IMR-90 (cell line): ENCODE results near the gene PREP. TPM values are rescaled to one million over a fixed set of nuclear protein-coding genes. Genes with fewer than 3 reads are reported as not detected.

Experiments
- ATAC-seq: fragments of 200-7000 bp; cut with Tn5 transposase; 2 replicates; pipeline ENCODE4 v1.9.1; 2020; ENCODE audit warnings: low read depth, mild to moderate bottlenecking, moderate library complexity
- BruUV-seq: library from RNA; stranded (reverse); fragments of 400-500 nt; replicated peaks from 2 replicates; lab custom pipeline; 2021; lab: Mats Ljungman, UMichigan
- CTCF ChIA-PET: fragments of 300-600 bp; formaldehyde crosslinking; extraction: SDS; loops from one replicate; lab custom pipeline; 2021; ENCODE audit warnings: antibody characterized with exemption; lab: Yijun Ruan, JAX
- POLR2A ChIA-PET: fragments of 300-600 bp; sonication (Branson Sonifier 250); formaldehyde crosslinking; loops from one replicate; lab custom pipeline; 2022; ENCODE audit warnings: antibody characterized with exemption; ENCODE audit not compliant: unreplicated experiment; lab: Charles Lee
- DNase-seq: peaks from one replicate; pipeline ENCODE4 v3.0.0; 2013
- H2AFZ ChIP-seq: replicated peaks from 2 replicates; pipeline ENCODE3; 2013; ENCODE audit warnings: low read length, mild to moderate bottlenecking; ENCODE audit not compliant: poor library complexity
- H2AK5ac ChIP-seq: 2 replicates; pipeline ENCODE4 v1.6.1; 2013; ENCODE audit warnings: low read depth, low read length, inconsistent platforms
- H2AK9ac ChIP-seq: replicated peaks from 2 replicates; pipeline ENCODE3; 2013; ENCODE audit warnings: mild to moderate bottlenecking, low read depth, low read length, moderate library complexity; ENCODE audit not compliant: poor library complexity
- H2BK120ac ChIP-seq: 2 replicates; pipeline ENCODE4 v1.6.1; 2013; ENCODE audit warnings: low read depth, low read length, inconsistent platforms
- H2BK15ac ChIP-seq: 3 replicates; pipeline ENCODE4 v1.6.1; 2013; ENCODE audit warnings: low read depth, low read length, inconsistent platforms
- H2BK20ac ChIP-seq: 2 replicates; pipeline ENCODE4 v1.6.1; 2013; ENCODE audit warnings: low read depth, mild to moderate bottlenecking, inconsistent platforms, low read length, moderate library complexity
- H2BK5ac ChIP-seq: 2 replicates; pipeline ENCODE4 v1.6.1; 2013; ENCODE audit warnings: mild to moderate bottlenecking, low read depth, low read length, inconsistent platforms; ENCODE audit not compliant: poor library complexity, severe bottlenecking
- H3K14ac ChIP-seq: replicated peaks from 2 replicates; pipeline ENCODE4 v1.6.1; 2013; ENCODE audit warnings: low read depth, low read length, inconsistent platforms
- H3K18ac ChIP-seq: 2 replicates; pipeline ENCODE4 v1.6.1; 2013; ENCODE audit warnings: low read depth, low read length, control low read depth
- H3K23ac ChIP-seq: 2 replicates; pipeline ENCODE4 v1.6.1; 2013; ENCODE audit warnings: low read depth, low read length, inconsistent platforms
- H3K27ac ChIP-seq: 2 replicates; pipeline ENCODE4 v1.5.1; 2013; ENCODE audit warnings: mild to moderate bottlenecking, control low read depth, low read length; ENCODE audit not compliant: insufficient read depth
- H3K27me3 ChIP-seq: 2 replicates; pipeline ENCODE4 v1.6.1; 2013; ENCODE audit warnings: low read length; ENCODE audit not compliant: control insufficient read depth, insufficient read depth
- H3K36me3 ChIP-seq: 2 replicates; pipeline ENCODE4 v1.6.1; 2013; ENCODE audit warnings: low read length, mixed read lengths; ENCODE audit not compliant: control insufficient read depth, insufficient read depth
- H3K4ac ChIP-seq: 2 replicates; pipeline ENCODE4 v1.6.1; 2013; ENCODE audit warnings: low read depth, low read length, inconsistent platforms
- H3K4me1 ChIP-seq: 2 replicates; pipeline ENCODE4 v1.6.1; 2013; ENCODE audit warnings: low read length, mixed read lengths; ENCODE audit not compliant: control insufficient read depth, insufficient read depth
- H3K4me2 ChIP-seq: 2 replicates; pipeline ENCODE4 v1.6.1; 2013; ENCODE audit warnings: low read depth, mild to moderate bottlenecking, control low read depth, low read length, moderate library complexity
- H3K4me3 ChIP-seq: 2 replicates; pipeline ENCODE4 v1.5.1; 2013; ENCODE audit warnings: low read depth, mild to moderate bottlenecking, control low read depth, low read length, moderate library complexity; ENCODE audit not compliant: insufficient read depth
- H3K56ac ChIP-seq: 2 replicates; pipeline ENCODE4 v1.6.1; 2013; ENCODE audit warnings: low read length, inconsistent platforms; ENCODE audit not compliant: insufficient read depth; ENCODE audit errors: extremely low read depth
- H3K79me1 ChIP-seq, 2 experiments: 2 replicates each; pipeline ENCODE4 v1.6.1; 2013; ENCODE audit warnings: low read length in 2 of 2, inconsistent platforms in 1 of 2, low read depth in 1 of 2
- H3K9ac ChIP-seq: 2 replicates; pipeline ENCODE4 v1.6.1; 2013; ENCODE audit warnings: low read depth, low read length, control low read depth
- H3K9me1 ChIP-seq: 2 replicates; pipeline ENCODE4 v1.6.1; 2013; ENCODE audit warnings: low read length, inconsistent platforms; ENCODE audit not compliant: insufficient read depth
- H3K9me3 ChIP-seq: 2 replicates; pipeline ENCODE4 v1.6.1; 2013; ENCODE audit warnings: low read length; ENCODE audit not compliant: control insufficient read depth, insufficient read depth
- H4K20me1 ChIP-seq: 2 replicates; pipeline ENCODE4 v1.6.1; 2013; ENCODE audit warnings: low read length, inconsistent platforms; ENCODE audit not compliant: insufficient read depth
- H4K5ac ChIP-seq: 2 replicates; pipeline ENCODE4 v1.6.1; 2013; ENCODE audit warnings: mild to moderate bottlenecking, low read depth, low read length, control low read depth
- H4K8ac ChIP-seq, 2 experiments: 2 replicates each; pipeline ENCODE4 v1.6.1; 2013; ENCODE audit warnings: low read depth in 2 of 2, low read length in 2 of 2, control low read depth in 1 of 2, inconsistent platforms in 1 of 2
- H4K91ac ChIP-seq: 2 replicates; pipeline ENCODE4 v1.6.1; 2013; ENCODE audit warnings: low read depth, low read length, inconsistent platforms; ENCODE audit not compliant: insufficient read depth
- BHLHE40 ChIP-seq: fragments of 150-350 bp; IDR thresholded peaks from 2 replicates; pipeline ENCODE4 v1.6.1; 2016; ENCODE audit warnings: mild to moderate bottlenecking, low read depth, low read length
- CHD1 ChIP-seq: IDR thresholded peaks from 2 replicates; pipeline ENCODE4 v1.6.1; 2012; ENCODE audit warnings: low read depth, low read length, improper control_type of control experiment
- FOS ChIP-seq: fragments of 150-350 bp; IDR thresholded peaks from 2 replicates; pipeline ENCODE4 v1.6.1; 2016; ENCODE audit warnings: low read depth, low read length
- MXI1 ChIP-seq: IDR thresholded peaks from 2 replicates; pipeline ENCODE4 v1.6.1; 2012; ENCODE audit warnings: low read depth, mild to moderate bottlenecking, low read length, moderate library complexity, borderline replicate concordance
- RFX5 ChIP-seq: IDR thresholded peaks from 2 replicates; pipeline ENCODE4 v1.8.0; 2012; ENCODE audit warnings: low read depth, mild to moderate bottlenecking, low read length, moderate library complexity
- WGBS, 2 experiments: methylation state at CpG; one replicate each; pipeline versions ENCODE4 v1.1.5 to v1.1.7; 2013; ENCODE audit warnings: missing lambda C conversion rate in 2 of 2; ENCODE audit not compliant: insufficient read length in 1 of 2; ENCODE audit errors: extremely low coverage in 2 of 2; 5-methylcytosine and 5-hydroxymethylcytosine counted together
- dilution Hi-C: fragments of 300-500 bp; cut with HindIII; formaldehyde crosslinking; loops from one replicate; pipeline ENCODE4 v1.14.3; 2018; ENCODE audit warnings: low sequenced_read_pairs; ENCODE audit not compliant: unreplicated experiment
- in situ Hi-C: fragments of 300-500 bp; cut with MboI; formaldehyde crosslinking; loops from 3 replicates; pipeline ENCODE4 v1.14.3; 2019; ENCODE audit warnings: low sequenced_read_pairs, inconsistent platforms, mixed read lengths
- intact Hi-C: fragments of 100-400 bp; cut with micrococcal nuclease; formaldehyde crosslinking; loops from 2 replicates; pipeline ENCODE4 v1.10.0; 2022
- polyA plus RNA-seq, 3 experiments: library from polyadenylated mRNA; depleted of rRNA; stranded (reverse); fragments of >200 nt; gene quantifications; 2 replicates each; pipeline ENCODE4 v1.2.3, GENCODE V29; 2012; ENCODE audit warnings: low replicate concordance in 1 of 3
- total RNA-seq: library from RNA; depleted of rRNA; stranded (reverse); fragments of >200 nt; gene quantifications from 2 replicates; pipeline ENCODE4 v1.2.3, GENCODE V29; 2012
- TF ChIP-seq, protein P1 (sequence below): fragments of 150-350 bp; IDR thresholded peaks from 2 replicates; pipeline ENCODE4 v1.6.1; 2016; ENCODE audit warnings: low read depth, mild to moderate bottlenecking, low read length, moderate library complexity, borderline replicate concordance
- TF ChIP-seq, protein P2 (sequence below): conservative IDR thresholded peaks from 2 replicates; pipeline ENCODE4 v1.5.1; 2012; ENCODE audit warnings: mild to moderate bottlenecking, low read depth, low read length, improper control_type of control experiment

Gene PREP
- total and polyA plus RNA-seq, 2 of the 4 experiments (the other 2 are of a cell fraction) = 21.0 to 25.7 TPM

DNA sequence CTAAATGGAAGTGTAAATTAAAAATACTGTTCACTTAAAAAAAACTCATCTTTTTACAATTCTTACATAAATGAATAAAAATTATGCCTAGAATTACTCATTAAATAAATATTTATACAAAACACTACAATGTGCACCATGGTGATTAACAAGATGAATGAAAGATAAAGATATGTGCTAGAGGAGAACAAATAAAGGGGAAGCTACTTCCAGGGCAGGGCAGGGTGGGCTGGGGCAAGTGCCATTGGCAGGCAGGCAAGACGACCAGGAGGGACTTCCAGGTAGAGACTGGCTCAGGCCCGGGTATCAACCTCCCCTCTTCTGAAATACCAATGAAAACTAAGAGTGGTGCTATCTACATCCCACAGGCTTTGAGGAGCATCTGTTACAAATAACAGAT is 20.4 kb downstream of the PREP start:
- Histone ChIP-seq H4K8ac (no peak overlapping the region), H3K79me1 (peaks cover 24 to 44% of the 10 kb centered on the region in 2 experiments), H2BK15ac (no peak overlapping the region), H3K9me3 (no peaks in the 10 kb centered on the region), H4K91ac (no peak overlapping the region), H3K4me3 (no peak overlapping the region), H2BK20ac (no peak overlapping the region), H3K36me3 (peaks cover 7% of the 10 kb centered on the region; the same call in 1 of the 2 replicates), H3K18ac (no peak overlapping the region), H3K27me3 (no peaks in the 10 kb centered on the region), H3K9ac (no peak overlapping the region), H3K23ac (no peak overlapping the region), H2BK5ac (no peak overlapping the region), H2BK120ac (no peak overlapping the region), H3K4ac (no peak overlapping the region), H3K4me1 (peaks cover 5% of the 10 kb centered on the region; the same call in 1 of the 2 replicates), H2AK9ac (no peak overlapping the region), H3K56ac (no peak overlapping the region), H4K20me1 (peaks cover 8% of the 10 kb centered on the region; the same call in 1 of the 2 replicates), H2AK5ac (no peak overlapping the region), H4K5ac (no peak overlapping the region), H3K4me2 (no peak overlapping the region), H3K27ac (no peak overlapping the region), H3K9me1 (peaks cover 10% of the 10 kb centered on the region), H2AFZ (no peak overlapping the region), H3K14ac (no peak overlapping the region)
- 50% methylated on average over 1 of the region's 2 CpGs; no CpG with 5 or more reads in 1 of the 2 experiments for WGBS, 2 experiments
- dilution Hi-C loops (no loop called here), intact Hi-C loops (no loop called here), in situ Hi-C loops (no loop called here)
- ATAC-seq (peak; percentile 37; the same call in 1 of the 2 replicates), DNase-seq (no peak)
- TF ChIP-seq BHLHE40 (no peak), FOS (no peak), MXI1 (no peak), CHD1 (no peak), RFX5 (no peak)
- TF ChIP-seq, protein P1, sequence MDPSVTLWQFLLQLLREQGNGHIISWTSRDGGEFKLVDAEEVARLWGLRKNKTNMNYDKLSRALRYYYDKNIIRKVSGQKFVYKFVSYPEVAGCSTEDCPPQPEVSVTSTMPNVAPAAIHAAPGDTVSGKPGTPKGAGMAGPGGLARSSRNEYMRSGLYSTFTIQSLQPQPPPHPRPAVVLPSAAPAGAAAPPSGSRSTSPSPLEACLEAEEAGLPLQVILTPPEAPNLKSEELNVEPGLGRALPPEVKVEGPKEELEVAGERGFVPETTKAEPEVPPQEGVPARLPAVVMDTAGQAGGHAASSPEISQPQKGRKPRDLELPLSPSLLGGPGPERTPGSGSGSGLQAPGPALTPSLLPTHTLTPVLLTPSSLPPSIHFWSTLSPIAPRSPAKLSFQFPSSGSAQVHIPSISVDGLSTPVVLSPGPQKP = no peak
- TF ChIP-seq, protein P2, sequence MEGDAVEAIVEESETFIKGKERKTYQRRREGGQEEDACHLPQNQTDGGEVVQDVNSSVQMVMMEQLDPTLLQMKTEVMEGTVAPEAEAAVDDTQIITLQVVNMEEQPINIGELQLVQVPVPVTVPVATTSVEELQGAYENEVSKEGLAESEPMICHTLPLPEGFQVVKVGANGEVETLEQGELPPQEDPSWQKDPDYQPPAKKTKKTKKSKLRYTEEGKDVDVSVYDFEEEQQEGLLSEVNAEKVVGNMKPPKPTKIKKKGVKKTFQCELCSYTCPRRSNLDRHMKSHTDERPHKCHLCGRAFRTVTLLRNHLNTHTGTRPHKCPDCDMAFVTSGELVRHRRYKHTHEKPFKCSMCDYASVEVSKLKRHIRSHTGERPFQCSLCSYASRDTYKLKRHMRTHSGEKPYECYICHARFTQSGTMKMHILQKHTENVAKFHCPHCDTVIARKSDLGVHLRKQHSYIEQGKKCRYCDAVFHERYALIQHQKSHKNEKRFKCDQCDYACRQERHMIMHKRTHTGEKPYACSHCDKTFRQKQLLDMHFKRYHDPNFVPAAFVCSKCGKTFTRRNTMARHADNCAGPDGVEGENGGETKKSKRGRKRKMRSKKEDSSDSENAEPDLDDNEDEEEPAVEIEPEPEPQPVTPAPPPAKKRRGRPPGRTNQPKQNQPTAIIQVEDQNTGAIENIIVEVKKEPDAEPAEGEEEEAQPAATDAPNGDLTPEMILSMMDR = no peak
- CTCF ChIA-PET = no interaction called here
- POLR2A ChIA-PET = no interaction called here
- BruUV-seq = no TSS peak
